Breast epithelium (tissue), 3 donors: ENCODE results near the gene PLEKHA5.

Experiments used
- POLR2A ChIP-seq: fragments of 450-650 bp; IDR thresholded peaks from one replicate; pipeline ENCODE4 v1.6.1; 2016; ENCODE audit warnings: antibody characterized with exemption, mild to moderate bottlenecking, moderate library complexity
- POLR2AphosphoS5 ChIP-seq, 3 donors: sonication (generic); formaldehyde crosslinking; IDR thresholded peaks; one replicate each; pipeline ENCODE4 v1.6.1; 2017; ENCODE audit warnings: antibody characterized with exemption in 3 of 3
- TF ChIP-seq, protein P1 (sequence below), 3 donors: fragments of 450-650 bp; IDR thresholded peaks; one replicate each; pipeline ENCODE4 v1.5.1; 2016 to 2017; ENCODE audit warnings: antibody characterized with exemption in 3 of 3, mild to moderate bottlenecking in 3 of 3, moderate library complexity in 3 of 3

DNA sequence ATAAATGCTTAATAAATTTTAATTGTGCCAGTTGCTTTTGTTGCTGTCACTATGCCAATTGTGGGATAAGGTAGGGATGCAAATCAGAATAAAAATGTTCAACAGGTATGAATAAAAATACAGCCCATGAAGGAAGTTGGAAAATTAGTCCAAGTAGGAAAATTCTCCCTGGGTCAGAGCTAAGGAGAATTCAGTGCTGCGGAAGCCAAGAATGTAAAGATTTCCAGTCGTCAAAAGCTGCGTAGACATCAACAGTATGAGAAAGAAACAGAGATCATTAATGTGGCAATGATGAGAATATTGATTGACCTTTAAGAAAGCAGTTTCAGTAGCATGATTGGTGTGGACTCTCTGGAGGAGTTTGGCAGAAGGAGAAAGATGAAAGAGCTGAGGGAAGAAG is 87.9 kb downstream of the PLEKHA5 start:
- TF ChIP-seq POLR2A (no peak), POLR2AphosphoS5 (IDR thresholded peaks at IDR 0.05) (no peak)
- TF ChIP-seq, protein P1, sequence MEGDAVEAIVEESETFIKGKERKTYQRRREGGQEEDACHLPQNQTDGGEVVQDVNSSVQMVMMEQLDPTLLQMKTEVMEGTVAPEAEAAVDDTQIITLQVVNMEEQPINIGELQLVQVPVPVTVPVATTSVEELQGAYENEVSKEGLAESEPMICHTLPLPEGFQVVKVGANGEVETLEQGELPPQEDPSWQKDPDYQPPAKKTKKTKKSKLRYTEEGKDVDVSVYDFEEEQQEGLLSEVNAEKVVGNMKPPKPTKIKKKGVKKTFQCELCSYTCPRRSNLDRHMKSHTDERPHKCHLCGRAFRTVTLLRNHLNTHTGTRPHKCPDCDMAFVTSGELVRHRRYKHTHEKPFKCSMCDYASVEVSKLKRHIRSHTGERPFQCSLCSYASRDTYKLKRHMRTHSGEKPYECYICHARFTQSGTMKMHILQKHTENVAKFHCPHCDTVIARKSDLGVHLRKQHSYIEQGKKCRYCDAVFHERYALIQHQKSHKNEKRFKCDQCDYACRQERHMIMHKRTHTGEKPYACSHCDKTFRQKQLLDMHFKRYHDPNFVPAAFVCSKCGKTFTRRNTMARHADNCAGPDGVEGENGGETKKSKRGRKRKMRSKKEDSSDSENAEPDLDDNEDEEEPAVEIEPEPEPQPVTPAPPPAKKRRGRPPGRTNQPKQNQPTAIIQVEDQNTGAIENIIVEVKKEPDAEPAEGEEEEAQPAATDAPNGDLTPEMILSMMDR (IDR thresholded peaks at IDR 0.05), result no peak
